RWPE2 (cell line): ENCODE measurements around the gene PEX7.
"Not testable (repeated sequence)": the region's sequence is repeated elsewhere in the genome, so short reads cannot be mapped to it uniquely, and the experiment has no call there.

ENCODE experiments used
- ATAC-seq: fragments of 200-7000 bp; cut with Tn5 transposase; 3 replicates; pipeline ENCODE4 v1.9.1; 2021; ENCODE audit warnings: low read depth
- DNase-seq: peaks from one replicate; pipeline ENCODE4 v3.0.0-alpha.2; 2020; ENCODE audit warnings: low spot score
- H3K27ac ChIP-seq: fragments of 450-650 bp; 2 replicates; pipeline ENCODE4 v1.5.1; 2017; ENCODE audit warnings: mild to moderate bottlenecking; ENCODE audit not compliant: poor library complexity, severe bottlenecking
- H3K27me3 ChIP-seq: fragments of 250-450 bp; sonication (Bioruptor Pico); 2 replicates; pipeline ENCODE4 v1.5.1; 2021; ENCODE audit warnings: mild to moderate bottlenecking, moderate library complexity; ENCODE audit not compliant: insufficient read depth, poor library complexity, severe bottlenecking
- H3K36me3 ChIP-seq: fragments of 250-450 bp; sonication (Bioruptor Pico); 2 replicates; pipeline ENCODE4 v1.5.1; 2020; ENCODE audit warnings: low read depth, mild to moderate bottlenecking, moderate library complexity
- H3K4me1 ChIP-seq: fragments of 250-450 bp; sonication (Bioruptor Pico); 2 replicates; pipeline ENCODE4 v1.5.1; 2021; ENCODE audit warnings: mild to moderate bottlenecking, moderate library complexity; ENCODE audit not compliant: insufficient read depth, poor library complexity, severe bottlenecking
- H3K4me3 ChIP-seq: fragments of 250-450 bp; sonication (Bioruptor Pico); 2 replicates; pipeline ENCODE4 v1.5.1; 2021; ENCODE audit warnings: mild to moderate bottlenecking, moderate library complexity; ENCODE audit not compliant: severe bottlenecking
- H3K9me3 ChIP-seq: fragments of 250-450 bp; sonication (Bioruptor Pico); 2 replicates; pipeline ENCODE4 v1.5.1; 2021; ENCODE audit warnings: mild to moderate bottlenecking, moderate library complexity; ENCODE audit not compliant: severe bottlenecking
- CTCF ChIP-seq: fragments of 450-650 bp; IDR thresholded peaks from one replicate; pipeline ENCODE4 v1.5.1; 2017; ENCODE audit warnings: mild to moderate bottlenecking, moderate library complexity; ENCODE audit not compliant: poor library complexity, severe bottlenecking

The PEX7 gene

GRCh38 chr6:136866872-136867416 lies 44.6 kb downstream of the PEX7 start:
- Histone ChIP-seq H3K27me3 (no peaks in the 10 kb centered on the region), H3K4me1 (peaks cover 3% of the 10 kb centered on the region), H3K9me3 (no peaks in the 10 kb centered on the region), H3K27ac (no peak overlapping the region), H3K36me3 (peaks cover 21% of the 10 kb centered on the region), H3K4me3 (no peak overlapping the region)
- no peak for TF ChIP-seq CTCF
- ATAC-seq (no peak), DNase-seq (no peak)

GRCh38 chr6:136869451-136869850 lies 47.1 kb downstream of the PEX7 start:
- Histone ChIP-seq H3K9me3 (peaks cover 11% of the 10 kb centered on the region), H3K27me3 (no peaks in the 10 kb centered on the region), H3K4me1 (no peaks in the 10 kb centered on the region), H3K36me3 (peaks cover 41% of the 10 kb centered on the region), H3K4me3 (no peak overlapping the region), H3K27ac (no peak overlapping the region)
- ATAC-seq, result no peak
- DNase-seq, result no peak
- no peak for TF ChIP-seq CTCF

- Histone ChIP-seq H3K4me3 (no peak overlapping the region), H3K36me3 (peaks cover 41% of the 10 kb centered on the region), H3K27me3 (no peaks in the 10 kb centered on the region), H3K9me3 (peaks cover 11% of the 10 kb centered on the region), H3K4me1 (no peaks in the 10 kb centered on the region), H3K27ac (no peak overlapping the region)
- DNase-seq (no peak), ATAC-seq (no peak)
- TF ChIP-seq CTCF, result no peak
These were observed 51.4 kb downstream of the PEX7 start for GRCh38 chr6:136873748-136874147.

- H3K4me3 ChIP-seq, H3K4me1 ChIP-seq, ATAC-seq, H3K27ac ChIP-seq, DNase-seq, H3K27me3 ChIP-seq: not testable (repeated sequence)
- peaks cover 25% of the 10 kb centered on the region for H3K36me3 ChIP-seq
- peaks cover 11% of the 10 kb centered on the region for H3K9me3 ChIP-seq
These were observed 54.1 kb downstream of the PEX7 start for GRCh38 chr6:136876469-136876868.

GRCh38 chr6:136880748-136881460 lies 58.5 kb downstream of the PEX7 start:
- Histone ChIP-seq H3K27ac (no peak overlapping the region), H3K4me1 (peaks cover 1% of the 10 kb centered on the region), H3K4me3 (no peak overlapping the region), H3K36me3 (no peaks in the 10 kb centered on the region), H3K9me3 (no peaks in the 10 kb centered on the region), H3K27me3 (no peaks in the 10 kb centered on the region)
- no peak for DNase-seq
- no peak for TF ChIP-seq CTCF
- no peak for ATAC-seq
